Measurements from ENCODE around the gene RPP25L. TPM values are rescaled to one million over a fixed set of nuclear protein-coding genes. Genes with fewer than 3 reads are reported as not detected.

The RPP25L gene
- polyA plus RNA-seq, 1 experiment = 38.8 TPM

GRCh38 chr9:34634551-34635248 lies 22.8 kb upstream of the RPP25L start:
- no peaks in the 10 kb centered on the region for H3K36me3 ChIP-seq (ENCODE audit: control insufficient read depth, insufficient read depth, low read length)
- peaks cover 9% of the 10 kb centered on the region for H3K27me3 ChIP-seq (ENCODE audit: control insufficient read depth, insufficient read depth, low read length)
- TF ChIP-seq, protein P1, sequence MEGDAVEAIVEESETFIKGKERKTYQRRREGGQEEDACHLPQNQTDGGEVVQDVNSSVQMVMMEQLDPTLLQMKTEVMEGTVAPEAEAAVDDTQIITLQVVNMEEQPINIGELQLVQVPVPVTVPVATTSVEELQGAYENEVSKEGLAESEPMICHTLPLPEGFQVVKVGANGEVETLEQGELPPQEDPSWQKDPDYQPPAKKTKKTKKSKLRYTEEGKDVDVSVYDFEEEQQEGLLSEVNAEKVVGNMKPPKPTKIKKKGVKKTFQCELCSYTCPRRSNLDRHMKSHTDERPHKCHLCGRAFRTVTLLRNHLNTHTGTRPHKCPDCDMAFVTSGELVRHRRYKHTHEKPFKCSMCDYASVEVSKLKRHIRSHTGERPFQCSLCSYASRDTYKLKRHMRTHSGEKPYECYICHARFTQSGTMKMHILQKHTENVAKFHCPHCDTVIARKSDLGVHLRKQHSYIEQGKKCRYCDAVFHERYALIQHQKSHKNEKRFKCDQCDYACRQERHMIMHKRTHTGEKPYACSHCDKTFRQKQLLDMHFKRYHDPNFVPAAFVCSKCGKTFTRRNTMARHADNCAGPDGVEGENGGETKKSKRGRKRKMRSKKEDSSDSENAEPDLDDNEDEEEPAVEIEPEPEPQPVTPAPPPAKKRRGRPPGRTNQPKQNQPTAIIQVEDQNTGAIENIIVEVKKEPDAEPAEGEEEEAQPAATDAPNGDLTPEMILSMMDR (IDR thresholded peaks at IDR 0.05; ENCODE audit: insufficient read depth, low read depth, low read length) = no peak
- POLR2A ChIA-PET = no interaction called here
- DNase-seq (ENCODE audit: low read depth) = no peak
- H3K4me3 ChIP-seq (ENCODE audit: low read depth, low read length) = no peak overlapping the region
- CTCF ChIA-PET = interaction anchor here (0.6 to 9.7 kb wide), 25 partner anchors 11 to 1380 kb away, joined by 3 to 112 read pairs (median 5); partner anchors contain the start of genes DCTN3, GALT, IL11RA and RPP25L

DNA sequence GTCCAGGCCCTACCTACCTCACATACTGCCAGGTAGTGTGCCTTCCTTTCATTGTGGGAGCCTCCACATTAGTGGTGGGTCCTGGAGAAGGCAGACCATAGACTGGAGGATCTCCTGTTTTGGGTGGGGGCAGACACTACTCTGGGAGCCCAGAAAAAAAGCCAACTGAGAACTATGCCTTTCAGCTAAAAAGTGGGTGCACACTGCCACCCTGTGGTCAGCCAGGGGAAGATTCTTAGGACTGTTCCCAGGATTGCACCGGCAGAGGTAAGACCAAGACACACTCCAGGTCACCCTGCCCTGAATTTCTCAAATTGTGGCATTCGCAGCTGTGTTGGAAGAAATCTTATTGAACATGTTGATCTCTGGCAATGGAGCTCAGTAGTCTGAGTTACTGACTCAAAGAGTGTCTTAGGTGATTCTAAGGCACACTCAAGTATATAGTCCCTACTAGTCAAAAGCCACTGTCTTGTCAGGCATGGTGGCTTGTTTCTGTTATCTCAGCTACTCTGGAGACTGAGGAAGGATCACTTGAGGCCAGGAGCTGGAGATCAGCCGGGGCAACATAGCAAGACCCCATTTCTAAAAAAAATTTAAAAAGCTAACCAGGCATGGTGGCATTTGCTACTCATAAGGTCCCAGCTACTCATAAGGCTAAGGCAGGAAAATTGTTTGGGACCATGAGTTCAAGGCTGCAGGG lies 22.1 kb upstream of the RPP25L start:
- Histone ChIP-seq H3K4me3 (ENCODE audit: low read depth, low read length) (no peak overlapping the region), H3K27me3 (ENCODE audit: control insufficient read depth, insufficient read depth, low read length) (peaks cover 14% of the 10 kb centered on the region), H3K36me3 (ENCODE audit: control insufficient read depth, insufficient read depth, low read length) (no peaks in the 10 kb centered on the region)
- TF ChIP-seq, protein P1 (IDR thresholded peaks at IDR 0.05; ENCODE audit: insufficient read depth, low read depth, low read length) = peak; percentile 88
- CTCF ChIA-PET = interaction anchor here (0.6 to 9.7 kb wide), 23 partner anchors 10 to 1381 kb away, joined by 3 to 112 read pairs (median 5); partner anchors contain the start of genes DCTN3, GALT, IL11RA and RPP25L
- DNase-seq (ENCODE audit: low read depth) = no peak
- POLR2A ChIA-PET = no interaction called here

DNA sequence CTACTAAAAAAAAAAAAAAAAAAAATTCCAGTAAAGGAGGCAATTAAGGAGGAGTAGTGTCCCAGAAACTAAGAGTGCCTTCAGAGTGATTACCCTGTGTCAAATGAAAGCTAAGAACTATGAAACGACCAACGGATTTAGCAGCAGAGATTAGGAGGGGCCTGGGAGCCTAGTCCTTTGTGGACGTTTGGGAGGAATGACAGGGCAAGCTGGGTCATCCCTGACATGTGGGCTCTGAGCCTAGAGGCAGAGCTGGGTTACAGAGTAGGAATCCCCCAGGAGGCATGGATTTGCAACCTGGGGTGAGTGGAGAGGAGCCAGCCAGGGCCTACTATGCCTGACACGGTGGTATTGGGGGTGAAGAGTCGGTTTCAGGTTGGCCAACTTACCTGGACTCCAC lies 21.3 kb upstream of the RPP25L start:
- Histone ChIP-seq H3K4me3 (ENCODE audit: low read depth, low read length) (no peak overlapping the region), H3K27me3 (ENCODE audit: control insufficient read depth, insufficient read depth, low read length) (peaks cover 19% of the 10 kb centered on the region), H3K36me3 (ENCODE audit: control insufficient read depth, insufficient read depth, low read length) (no peaks in the 10 kb centered on the region)
- ChIA-PET CTCF (interaction anchor here (0.9 to 9.7 kb wide), 17 partner anchors 9 to 202 kb away, joined by 3 to 112 read pairs (median 12); partner anchors contain the start of genes DCTN3, GALT and RPP25L), POLR2A (no interaction called here)
- DNase-seq (ENCODE audit: low read depth) = no peak
- TF ChIP-seq, protein P1 (IDR thresholded peaks at IDR 0.05; ENCODE audit: insufficient read depth, low read depth, low read length) = no peak

GRCh38 chr9:34630402-34631154 lies 18.7 kb upstream of the RPP25L start:
- TF ChIP-seq, protein P1 (IDR thresholded peaks at IDR 0.05; ENCODE audit: insufficient read depth, low read depth, low read length) = no peak
- DNase-seq (ENCODE audit: low read depth) = no peak
- ChIA-PET CTCF (interaction anchor here (0.8 to 9.7 kb wide), 6 partner anchors 8 to 164 kb away, joined by 3 to 112 read pairs (median 4); partner anchors contain the start of genes DCTN3 and RPP25L), POLR2A (no interaction called here)
- Histone ChIP-seq H3K4me3 (ENCODE audit: low read depth, low read length) (no peak overlapping the region), H3K27me3 (ENCODE audit: control insufficient read depth, insufficient read depth, low read length) (peaks cover 40% of the 10 kb centered on the region), H3K36me3 (ENCODE audit: control insufficient read depth, insufficient read depth, low read length) (no peaks in the 10 kb centered on the region)

DNA sequence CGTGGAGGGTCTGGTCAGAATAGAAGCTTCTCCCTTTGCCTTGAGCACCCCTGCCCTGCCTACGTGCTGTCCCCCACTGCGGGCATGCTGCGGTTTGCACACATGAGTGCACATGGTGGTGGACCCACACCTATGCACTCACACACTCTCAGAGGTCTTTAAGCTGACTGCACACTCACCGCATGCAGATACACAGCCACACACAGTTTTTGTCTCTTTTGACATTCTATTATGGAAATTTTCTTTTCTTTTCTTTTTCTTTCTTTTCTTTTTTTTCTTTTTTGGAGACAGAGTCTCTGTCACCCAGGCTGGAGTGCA lies 17.6 kb upstream of the RPP25L start:
- peaks cover 50% of the 10 kb centered on the region for H3K27me3 ChIP-seq (ENCODE audit: control insufficient read depth, insufficient read depth, low read length)
- ChIA-PET CTCF (interaction anchor here (1.2 to 9.7 kb wide), 4 partner anchors 16 to 82 kb away, joined by 3 to 112 read pairs (median 4); partner anchors contain the start of gene RPP25L), POLR2A (no interaction called here)
- no peak overlapping the region for H3K4me3 ChIP-seq (ENCODE audit: low read depth, low read length)
- no peak for DNase-seq (ENCODE audit: low read depth)
- H3K36me3 ChIP-seq (ENCODE audit: control insufficient read depth, insufficient read depth, low read length) = no peaks in the 10 kb centered on the region
- TF ChIP-seq, protein P1 (IDR thresholded peaks at IDR 0.05; ENCODE audit: insufficient read depth, low read depth, low read length) = no peak
